Measurements from ENCODE around the gene BYSL. TPM values are rescaled to one million over a fixed set of nuclear protein-coding genes. Genes with fewer than 3 reads are reported as not detected.

Gene BYSL
- polyA plus RNA-seq, 1 of the 3 experiments (the other 2 are of a cell fraction) = 56.0 TPM

- ChIA-PET CTCF (interaction anchor here (0.8 to 1.4 kb wide), 3 partner anchors 15 to 28 kb away, joined by 3 to 4 read pairs (median 3); no protein-coding TSS in a partner anchor), POLR2A (no interaction called here)
- Histone ChIP-seq H3K9ac (no peak overlapping the region), H3K27me3 (ENCODE audit: insufficient read depth) (no peaks in the 10 kb centered on the region), H4K20me1 (ENCODE audit: insufficient read depth) (no peaks in the 10 kb centered on the region), H3K36me3 (replicated peaks in 1 of 2; ENCODE audit: control insufficient read depth in 1 of 2, insufficient read depth in 2 of 2, low read length in 1 of 2) (no peaks in the 10 kb centered on the region), H3K79me2 (ENCODE audit: insufficient read depth) (no peaks in the 10 kb centered on the region), H3K9me3 (no peaks in the 10 kb centered on the region), H3K4me3 (ENCODE audit: low read depth in 2 of 2, low read length in 1 of 2) (no peak overlapping the region), H3K4me2 (no peak overlapping the region), H3K9me2 (no peaks in the 10 kb centered on the region), H3F3A (replicated peaks; ENCODE audit: insufficient read depth) (peaks cover 2% of the 10 kb centered on the region), H2AFZ (ENCODE audit: low read depth) (no peak overlapping the region), H3K27ac (ENCODE audit: low read depth in 2 of 2, low read length in 1 of 2) (no peak overlapping the region), H3K4me1 (ENCODE audit: control insufficient read depth in 1 of 2, insufficient read depth in 2 of 2, low read depth in 1 of 2, low read length in 1 of 2) (peaks cover 0 to 9% of the 10 kb centered on the region in 2 experiments; a peak in 1 of 4 replicates)
- DNase-seq = no peak
- TF ChIP-seq NRF1 (IDR thresholded peaks at IDR 0.05; ENCODE audit: low read depth, low read length) = no peak
- 33% methylated on average over 1 of the region's 1 CpG for WGBS (ENCODE audit: low lambda C conversion rate)
Observed at GRCh38 chr6:41963371-41963770, 42.1 kb downstream of the BYSL start.

GRCh38 chr6:41964201-41964887 lies 43.0 kb downstream of the BYSL start:
- 80% methylated on average over 2 of the region's 2 CpGs for WGBS (ENCODE audit: low lambda C conversion rate)
- H3K4me3 ChIP-seq (ENCODE audit: low read depth in 2 of 2, low read length in 1 of 2) = no peak overlapping the region
- CTCF ChIA-PET = interaction anchor here (1.4 kb wide), 1 partner anchor 28 kb away, joined by 3 read pairs; no protein-coding TSS in a partner anchor
- TF ChIP-seq NRF1 (IDR thresholded peaks at IDR 0.05; ENCODE audit: low read depth, low read length) (no peak), FOSL2 (IDR thresholded peaks at IDR 0.05; ENCODE audit: borderline replicate concordance, low read depth) (no peak), RXRA (IDR thresholded peaks at IDR 0.05; ENCODE audit: borderline replicate concordance, low read depth) (no peak), SIN3A (IDR thresholded peaks at IDR 0.05; ENCODE audit: borderline replicate concordance, low read depth, low read length) (no peak), YY1 (IDR thresholded peaks at IDR 0.05; ENCODE audit: low read depth) (no peak), RAD21 (IDR thresholded peaks at IDR 0.05; ENCODE audit: low read length) (no peak), TCF12 (IDR thresholded peaks at IDR 0.05) (no peak), FOXM1 (IDR thresholded peaks at IDR 0.05; ENCODE audit: low read depth) (no peak), MXI1 (IDR thresholded peaks at IDR 0.05; ENCODE audit: low read depth, low read length) (no peak), EZH2phosphoT487 (IDR thresholded peaks at IDR 0.05; ENCODE audit: borderline replicate concordance, low read depth) (no peak), FOXJ3 (CRISPR knock-in tag; IDR thresholded peaks at IDR 0.05) (no peak), RCOR1 (IDR thresholded peaks at IDR 0.05; ENCODE audit: low read length) (no peak), ELF1 (IDR thresholded peaks at IDR 0.05) (no peak), MEF2A (IDR thresholded peaks at IDR 0.05; ENCODE audit: borderline replicate concordance, low read depth) (no peak)
- H3K27me3 ChIP-seq (ENCODE audit: insufficient read depth) = no peaks in the 10 kb centered on the region
- no peak overlapping the region for H3K27ac ChIP-seq (ENCODE audit: low read depth in 2 of 2, low read length in 1 of 2)
- DNase-seq = no peak
- H3F3A ChIP-seq (replicated peaks; ENCODE audit: insufficient read depth) = peaks cover 3% of the 10 kb centered on the region
- H3K9me3 ChIP-seq = no peaks in the 10 kb centered on the region
- H3K36me3 ChIP-seq (replicated peaks in 1 of 2; ENCODE audit: control insufficient read depth in 1 of 2, insufficient read depth in 2 of 2, low read length in 1 of 2) = no peaks in the 10 kb centered on the region
- H3K9ac ChIP-seq = no peak overlapping the region
- peaks cover 0 to 9% of the 10 kb centered on the region in 2 experiments; a peak in 1 of 4 replicates for H3K4me1 ChIP-seq (ENCODE audit: control insufficient read depth in 1 of 2, insufficient read depth in 2 of 2, low read depth in 1 of 2, low read length in 1 of 2)
- POLR2A ChIA-PET = no interaction called here
- H2AFZ ChIP-seq (ENCODE audit: low read depth) = no peak overlapping the region
- no peaks in the 10 kb centered on the region for H3K79me2 ChIP-seq (ENCODE audit: insufficient read depth)
- no peaks in the 10 kb centered on the region for H3K9me2 ChIP-seq
- no peaks in the 10 kb centered on the region for H4K20me1 ChIP-seq (ENCODE audit: insufficient read depth)
- H3K4me2 ChIP-seq = no peak overlapping the region

Measured in SK-N-SH (cell line).